CD14-positive monocyte (primary cell): Measurements from ENCODE around the gene AFF3. TPM values are rescaled to one million over a fixed set of nuclear protein-coding genes. Genes with fewer than 3 reads are reported as not detected.

Source experiments
- DNase-seq, 3 donors: peaks; one replicate each; pipeline ENCODE4 v3.0.0-alpha.2; 2011 to 2022
- H2AFZ ChIP-seq: 2 replicates; pipeline ENCODE4 v1.6.0; 2012; ENCODE audit warnings: mild to moderate bottlenecking, low read depth, low read length, inconsistent platforms; ENCODE audit not compliant: insufficient read depth, poor library complexity, severe bottlenecking
- H3K27ac ChIP-seq, 2 donors: 1 replicate in 1 of 2; 2 replicates in 1 of 2; pipeline ENCODE4 v1.5.1; 2012 to 2013; ENCODE audit warnings: low read length in 2 of 2, control low read depth in 1 of 2, inconsistent platforms in 1 of 2, low read depth in 1 of 2, mild to moderate bottlenecking in 1 of 2
- H3K27me3 ChIP-seq, 2 donors: one replicate each; pipeline versions ENCODE4 v1.6.0 to v1.6.1; 2011 to 2013; ENCODE audit warnings: low read length in 2 of 2; ENCODE audit not compliant: control insufficient read depth in 2 of 2, insufficient read depth in 2 of 2
- H3K36me3 ChIP-seq, 2 donors: replicated peaks in 1 of 2; 1 replicate in 1 of 2; 2 replicates in 1 of 2; pipeline versions ENCODE4 v1.5.1 to v1.6.1; 2012 to 2013; ENCODE audit warnings: low read length in 2 of 2, control low read depth in 1 of 2, inconsistent platforms in 1 of 2, mild to moderate bottlenecking in 1 of 2; ENCODE audit not compliant: insufficient read depth in 2 of 2, control insufficient read depth in 1 of 2
- H3K4me1 ChIP-seq, 2 donors: 1 replicate in 1 of 2; 2 replicates in 1 of 2; pipeline versions ENCODE4 v1.5.1 to v1.6.1; 2012 to 2013; ENCODE audit warnings: low read length in 2 of 2, control low read depth in 1 of 2, inconsistent platforms in 1 of 2, mild to moderate bottlenecking in 1 of 2, moderate library complexity in 1 of 2; ENCODE audit not compliant: insufficient read depth in 2 of 2, control insufficient read depth in 1 of 2
- H3K4me2 ChIP-seq: replicated peaks from 2 replicates; pipeline ENCODE3; 2012; ENCODE audit warnings: low read length, moderate library complexity, mild to moderate bottlenecking; ENCODE audit not compliant: poor library complexity, severe bottlenecking; ENCODE audit errors: extremely low read depth
- H3K4me3 ChIP-seq, 3 experiments: fragments of 200-600 bp in 1 of 3; sonication (generic) in 1 of 3; replicated peaks in 1 of 3; 1 replicate in 2 of 3; 2 replicates in 1 of 3; pipeline ENCODE4 v1.5.1; 2011 to 2013; ENCODE audit warnings: low read length in 3 of 3, mild to moderate bottlenecking in 3 of 3, control low read depth in 2 of 3, low read depth in 2 of 3, inconsistent platforms in 1 of 3, moderate library complexity in 1 of 3
- H3K79me2 ChIP-seq: 2 replicates; pipeline ENCODE4 v1.6.0; 2012; ENCODE audit warnings: mild to moderate bottlenecking, control low read depth, inconsistent platforms, low read length, moderate library complexity; ENCODE audit not compliant: insufficient read depth
- H3K9ac ChIP-seq: 2 replicates; pipeline ENCODE4 v1.6.0; 2017; ENCODE audit warnings: low read length, mild to moderate bottlenecking; ENCODE audit not compliant: insufficient read depth, poor library complexity, severe bottlenecking
- H3K9me3 ChIP-seq, 2 donors: replicated peaks in 1 of 2; 1 replicate in 1 of 2; 2 replicates in 1 of 2; pipeline versions ENCODE4 v1.5.1 to v1.6.1; 2012 to 2013; ENCODE audit warnings: low read length in 2 of 2, control low read depth in 1 of 2; ENCODE audit not compliant: control insufficient read depth in 1 of 2, insufficient read depth in 1 of 2
- H4K20me1 ChIP-seq: 2 replicates; pipeline ENCODE4 v1.6.0; 2012; ENCODE audit warnings: mild to moderate bottlenecking, low read length, control low read depth, moderate library complexity; ENCODE audit not compliant: insufficient read depth
- H3K27ac Mint-ChIP-seq, 7 donors: one replicate each; pipeline ENCODE4 v1.8.0; 2020; ENCODE audit warnings: mild to moderate bottlenecking in 7 of 7, mixed read lengths in 7 of 7, moderate library complexity in 6 of 7, inconsistent platforms in 2 of 7
- H3K27me3 Mint-ChIP-seq, 3 donors: one replicate each; pipeline ENCODE4 v1.8.0; 2021 to 2022; ENCODE audit warnings: low read depth in 3 of 3, mild to moderate bottlenecking in 3 of 3, mixed read lengths in 3 of 3, moderate library complexity in 3 of 3, inconsistent platforms in 1 of 3
- H3K36me3 Mint-ChIP-seq, 2 donors: one replicate each; pipeline ENCODE4 v1.8.0; 2020; ENCODE audit warnings: mixed read lengths in 2 of 2, inconsistent platforms in 1 of 2, mild to moderate bottlenecking in 1 of 2
- H3K4me1 Mint-ChIP-seq: one replicate; pipeline ENCODE4 v1.8.0; 2020; ENCODE audit warnings: mild to moderate bottlenecking, mixed read lengths
- H3K4me3 Mint-ChIP-seq, 2 donors: one replicate each; pipeline ENCODE4 v1.8.0; 2020; ENCODE audit warnings: mild to moderate bottlenecking in 2 of 2, mixed read lengths in 2 of 2, moderate library complexity in 1 of 2
- H3K9me3 Mint-ChIP-seq, 7 donors: one replicate each; pipeline ENCODE4 v1.8.0; 2020 to 2022; ENCODE audit warnings: mixed read lengths in 7 of 7, mild to moderate bottlenecking in 6 of 7, moderate library complexity in 6 of 7, inconsistent platforms in 2 of 7
- WGBS: methylation state at CpG from one replicate; pipeline ENCODE4 v1.1.5; 2013; ENCODE audit warnings: missing lambda C conversion rate; ENCODE audit not compliant: insufficient coverage; 5-methylcytosine and 5-hydroxymethylcytosine counted together
- intact Hi-C, 2 donors: fragments of 100-400 bp; cut with micrococcal nuclease; formaldehyde crosslinking; loops; one replicate each; pipeline versions ENCODE4 v1.15.0 to v1.15.1; 2023
- polyA plus RNA-seq, 3 donors: library from polyadenylated mRNA; depleted of rRNA in 1 of 3; unstranded in 2 of 3; stranded (reverse) in 1 of 3; fragments of 300-500 nt in 2 of 3; fragments of >200 nt in 1 of 3; fragmentation: Illumina TruSeq in 2 of 3; gene quantifications; 1 replicate in 2 of 3; 2 replicates in 1 of 3; pipeline ENCODE4 v1.2.3, GENCODE V29; 2012 to 2021
- TF ChIP-seq, protein P1 (sequence below): fragments of 200-600 bp; IDR thresholded peaks from one replicate; pipeline ENCODE4 v1.8.0; 2022; ENCODE audit warnings: antibody characterized with exemption, mild to moderate bottlenecking

The AFF3 gene
- polyA plus RNA-seq, 3 donors, result 0.17 to 4.1 (median 0.49) TPM

DNA sequence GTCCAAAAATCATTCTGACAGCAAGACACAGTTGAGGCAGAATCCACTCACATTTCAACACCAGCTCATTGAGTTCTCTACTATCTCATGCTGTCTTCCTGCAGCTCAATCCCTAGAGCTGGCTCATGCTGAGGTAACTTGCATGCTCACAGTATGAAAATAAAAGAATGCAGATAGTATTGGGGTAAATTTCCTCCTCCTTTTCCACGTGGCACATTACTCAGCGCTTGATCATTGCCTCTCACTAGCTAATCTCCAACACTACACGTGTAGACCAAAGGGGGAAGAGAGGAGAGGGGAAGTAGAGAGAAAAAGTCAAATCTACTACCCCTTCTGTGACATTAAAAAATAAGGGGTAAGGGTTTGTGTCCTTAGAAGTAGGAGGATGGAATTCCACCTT lies 300.6 kb downstream of the AFF3 start:
- H3K27ac Mint-ChIP-seq, result peak overlapping the region in 3 of 7 donors; percentile 1 to 40 (median 30)
- H3K4me1 Mint-ChIP-seq, result peaks cover 23% of the 10 kb centered on the region
- no peak overlapping the region for H3K4me3 Mint-ChIP-seq
- Histone ChIP-seq H3K27ac (no peak overlapping the region), H3K36me3 (no peaks in the 10 kb centered on the region), H3K27me3 (no peaks in the 10 kb centered on the region), H2AFZ (peak overlapping the region; percentile 11), H3K4me3 (no peak overlapping the region), H3K79me2 (no peaks in the 10 kb centered on the region), H3K9ac (no peak overlapping the region), H3K4me1 (peaks cover 8 to 10% of the 10 kb centered on the region in 2 donors), H4K20me1 (no peaks in the 10 kb centered on the region), H3K9me3 (no peaks in the 10 kb centered on the region), H3K4me2 (no peak overlapping the region)
- H3K9me3 Mint-ChIP-seq, result no peaks in the 10 kb centered on the region
- H3K27me3 Mint-ChIP-seq, result peaks cover 0 to 3% (median 1%) of the 10 kb centered on the region in 3 donors
- WGBS, result no CpG with 5 or more reads among the region's 3 CpGs
- H3K36me3 Mint-ChIP-seq, result peaks cover 0 to 5% of the 10 kb centered on the region in 2 donors
- TF ChIP-seq, protein P1, sequence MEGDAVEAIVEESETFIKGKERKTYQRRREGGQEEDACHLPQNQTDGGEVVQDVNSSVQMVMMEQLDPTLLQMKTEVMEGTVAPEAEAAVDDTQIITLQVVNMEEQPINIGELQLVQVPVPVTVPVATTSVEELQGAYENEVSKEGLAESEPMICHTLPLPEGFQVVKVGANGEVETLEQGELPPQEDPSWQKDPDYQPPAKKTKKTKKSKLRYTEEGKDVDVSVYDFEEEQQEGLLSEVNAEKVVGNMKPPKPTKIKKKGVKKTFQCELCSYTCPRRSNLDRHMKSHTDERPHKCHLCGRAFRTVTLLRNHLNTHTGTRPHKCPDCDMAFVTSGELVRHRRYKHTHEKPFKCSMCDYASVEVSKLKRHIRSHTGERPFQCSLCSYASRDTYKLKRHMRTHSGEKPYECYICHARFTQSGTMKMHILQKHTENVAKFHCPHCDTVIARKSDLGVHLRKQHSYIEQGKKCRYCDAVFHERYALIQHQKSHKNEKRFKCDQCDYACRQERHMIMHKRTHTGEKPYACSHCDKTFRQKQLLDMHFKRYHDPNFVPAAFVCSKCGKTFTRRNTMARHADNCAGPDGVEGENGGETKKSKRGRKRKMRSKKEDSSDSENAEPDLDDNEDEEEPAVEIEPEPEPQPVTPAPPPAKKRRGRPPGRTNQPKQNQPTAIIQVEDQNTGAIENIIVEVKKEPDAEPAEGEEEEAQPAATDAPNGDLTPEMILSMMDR, result no peak
- intact Hi-C loops, result no loop called here
- DNase-seq, result peak in 2 of 3 donors; percentile 4 to 39

DNA sequence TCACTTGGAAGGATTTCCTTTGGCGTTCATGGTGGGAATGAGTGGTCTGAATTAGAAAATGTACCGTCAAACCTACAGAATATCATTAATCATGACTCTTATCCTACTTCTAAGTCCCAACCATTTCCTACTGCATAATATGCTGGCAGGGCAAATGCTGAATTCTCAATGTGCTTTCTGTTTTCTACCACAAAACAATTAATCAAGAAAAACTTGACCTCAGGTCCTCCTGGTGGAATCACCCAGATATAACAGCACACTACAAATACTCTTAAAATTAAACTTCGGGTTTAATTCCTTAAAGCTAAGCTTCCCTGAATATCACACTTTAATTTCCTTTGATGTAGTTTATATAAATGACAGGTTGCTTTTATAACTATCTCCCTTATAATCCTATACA lies 301.6 kb downstream of the AFF3 start:
- DNase-seq, result no peak
- Mint-ChIP-seq H3K27me3 (peaks cover 0 to 2% (median 1%) of the 10 kb centered on the region in 3 donors), H3K4me3 (no peak overlapping the region), H3K27ac (peak overlapping the region in 1 of 7 donors; percentile 20), H3K4me1 (peaks cover 25% of the 10 kb centered on the region), H3K36me3 (peaks cover 3 to 7% of the 10 kb centered on the region in 2 donors), H3K9me3 (no peaks in the 10 kb centered on the region)
- H3K9ac ChIP-seq, result no peak overlapping the region
- H3K27me3 ChIP-seq, result no peaks in the 10 kb centered on the region
- H3K36me3 ChIP-seq, result no peaks in the 10 kb centered on the region
- H3K4me3 ChIP-seq, result no peak overlapping the region
- H3K79me2 ChIP-seq, result no peaks in the 10 kb centered on the region
- peaks cover 8 to 10% of the 10 kb centered on the region in 2 donors for H3K4me1 ChIP-seq
- H3K4me2 ChIP-seq, result no peak overlapping the region
- WGBS, result 80% methylated on average over 1 of the region's 3 CpGs
- TF ChIP-seq, protein P1, result no peak
- H2AFZ ChIP-seq, result no peak overlapping the region
- intact Hi-C loops, result no loop called here
- no peaks in the 10 kb centered on the region for H4K20me1 ChIP-seq
- no peaks in the 10 kb centered on the region for H3K9me3 ChIP-seq
- no peak overlapping the region for H3K27ac ChIP-seq
